Panc1 (cell line): ENCODE measurements around the gene RNF168. TPM values are rescaled to one million over a fixed set of nuclear protein-coding genes. Genes with fewer than 3 reads are reported as not detected.

Experiments used
- ATAC-seq: fragments of 200-7000 bp; cut with Tn5 transposase; 2 replicates; pipeline ENCODE4 v1.9.1; 2020; ENCODE audit warnings: mild to moderate bottlenecking, moderate library complexity
- BruUV-seq: library from RNA; stranded (reverse); fragments of 400-500 nt; replicated peaks from 2 replicates; lab custom pipeline; 2021; lab: Mats Ljungman, UMichigan
- CTCF ChIA-PET: fragments of 300-600 bp; sonication (Branson Sonifier 250); formaldehyde crosslinking; loops from one replicate; lab custom pipeline; 2022; ENCODE audit warnings: antibody characterized with exemption; lab: Charles Lee
- POLR2A ChIA-PET: fragments of 300-600 bp; sonication (Branson Sonifier 250); formaldehyde crosslinking; loops from one replicate; lab custom pipeline; 2022; ENCODE audit warnings: antibody characterized with exemption; lab: Charles Lee
- DNase-seq: peaks from one replicate; pipeline ENCODE4 v3.0.0-alpha.2; 2010; ENCODE audit warnings: low read depth, low spot score
- H3K27ac ChIP-seq: 2 replicates; pipeline ENCODE4 v1.5.1; 2011; ENCODE audit warnings: mild to moderate bottlenecking, low read length, inconsistent platforms
- H3K27me3 ChIP-seq: fragments of 200-500 bp; sonication (Bioruptor generic); 2 replicates; pipeline ENCODE4 v1.6.0; 2014; ENCODE audit warnings: low read length, inconsistent platforms; ENCODE audit not compliant: control insufficient read depth, insufficient read depth
- H3K36me3 ChIP-seq: fragments of 200-500 bp; sonication (Bioruptor generic); 2 replicates; pipeline ENCODE4 v1.5.1; 2014; ENCODE audit warnings: inconsistent platforms, mild to moderate bottlenecking, low read length, moderate library complexity; ENCODE audit not compliant: control insufficient read depth, insufficient read depth
- H3K4me1 ChIP-seq: 2 replicates; pipeline ENCODE4 v1.5.1; 2011; ENCODE audit warnings: inconsistent platforms, mild to moderate bottlenecking, low read length, moderate library complexity; ENCODE audit not compliant: control insufficient read depth, insufficient read depth
- H3K4me3 ChIP-seq, 2 experiments: 2 replicates each; pipeline ENCODE4 v1.5.1; 2011 to 2012; ENCODE audit warnings: low read depth in 2 of 2, low read length in 2 of 2, mild to moderate bottlenecking in 2 of 2, inconsistent platforms in 1 of 2, moderate library complexity in 1 of 2
- H3K9me3 ChIP-seq: fragments of 200-500 bp; sonication (Bioruptor generic); 2 replicates; pipeline ENCODE4 v1.5.1; 2014; ENCODE audit warnings: low read depth, mild to moderate bottlenecking, inconsistent platforms, low read length, moderate library complexity; ENCODE audit not compliant: control insufficient read depth, insufficient read depth
- CTCF ChIP-seq: fragments of 450-650 bp; IDR thresholded peaks from 2 replicates; pipeline ENCODE4 v1.5.1; 2017; ENCODE audit warnings: mild to moderate bottlenecking
- POLR2AphosphoS5 ChIP-seq: IDR thresholded peaks from 2 replicates; pipeline ENCODE4 v1.6.1; 2012; ENCODE audit warnings: mild to moderate bottlenecking, low read depth, low read length, moderate library complexity
- REST ChIP-seq, 2 experiments: IDR thresholded peaks; 2 replicates each; pipeline ENCODE4 v1.6.1; 2011 to 2012; ENCODE audit warnings: low read depth in 2 of 2, control low read depth in 1 of 2, low read length in 1 of 2, mild to moderate bottlenecking in 1 of 2, moderate library complexity in 1 of 2; ENCODE audit not compliant: insufficient read depth in 1 of 2
- SIN3A ChIP-seq: IDR thresholded peaks from 2 replicates; pipeline ENCODE4 v1.6.1; 2012; ENCODE audit warnings: low read depth, mild to moderate bottlenecking, low read length, moderate library complexity, borderline replicate concordance; ENCODE audit not compliant: insufficient read depth
- TCF7L2 ChIP-seq: IDR thresholded peaks from 2 replicates; pipeline ENCODE4 v1.6.1; 2011; ENCODE audit warnings: mild to moderate bottlenecking, low read depth, low read length, inconsistent platforms
- in situ Hi-C: cut with HindIII; loops from 2 replicates; pipeline ENCODE4 v1.10.0; 2016; ENCODE audit warnings: low sequenced_read_pairs, low pct_unique_long_range_greater_than_20kb
- intact Hi-C: fragments of 100-400 bp; cut with micrococcal nuclease; formaldehyde crosslinking; loops from one replicate; pipeline ENCODE4 v1.10.0; 2022; ENCODE audit not compliant: unreplicated experiment
- total RNA-seq: library from RNA; stranded (reverse); gene quantifications from one replicate; pipeline ENCODE4 v1.2.1, GENCODE V29; 2021; ENCODE audit not compliant: unreplicated experiment

Gene RNF168
- total RNA-seq, 1 experiment from 2014 or later = 21.3 TPM

GRCh38 chr3:196517162-196517800 is 13.7 kb upstream of the RNF168 start:
- Histone ChIP-seq H3K9me3 (no peaks in the 10 kb centered on the region), H3K27me3 (no peaks in the 10 kb centered on the region), H3K27ac (no peak overlapping the region), H3K4me1 (no peaks in the 10 kb centered on the region), H3K36me3 (no peaks in the 10 kb centered on the region), H3K4me3 (no peak overlapping the region)
- no peak for DNase-seq
- BruUV-seq = no TSS peak
- no peak for TF ChIP-seq SIN3A
- peak; percentile 28; the same call in 1 of the 2 replicates for TF ChIP-seq CTCF
- ChIA-PET CTCF (interaction anchor here (0.5 to 0.8 kb wide), 6 partner anchors 16 to 383 kb away, joined by 3 to 17 read pairs (median 8); no protein-coding TSS in a partner anchor), POLR2A (interaction anchor here (0.6 kb wide), 1 partner anchor 38 kb away, joined by 3 read pairs; no protein-coding TSS in a partner anchor)
- no peak for ATAC-seq
- intact Hi-C loops = no loop called here
- in situ Hi-C loops = no loop called here

- POLR2A ChIA-PET = interaction anchor here (0.6 kb wide), 1 partner anchor 283 kb away, joined by 5 read pairs; no protein-coding TSS in a partner anchor
- Histone ChIP-seq H3K27me3 (no peaks in the 10 kb centered on the region), H3K4me1 (no peaks in the 10 kb centered on the region), H3K36me3 (no peaks in the 10 kb centered on the region), H3K27ac (no peak within 1 kb of the TSS), H3K9me3 (no peaks in the 10 kb centered on the region), H3K4me3 (no peak within 1 kb of the TSS)
- intact Hi-C loops = no loop called here
- DNase-seq (no peak), ATAC-seq (no peak)
- in situ Hi-C loops = no loop called here
- TF ChIP-seq CTCF = no peak
- TF ChIP-seq SIN3A = no peak
- TF ChIP-seq REST (IDR thresholded peaks at IDR 0.05; ENCODE audit: insufficient read depth in 1 of 2, low read depth in 2 of 2, low read length in 1 of 2) = no peak
- TF ChIP-seq POLR2AphosphoS5 = no peak
- TF ChIP-seq TCF7L2 = no peak
- no TSS peak for BruUV-seq
- CTCF ChIA-PET = interaction anchor here (0.6 kb wide), 2 partner anchors 363 to 671 kb away, joined by 3 to 4 read pairs; no protein-coding TSS in a partner anchor
Observed at GRCh38 chr3:196514913-196515621, 11.5 kb upstream of the RNF168 start, which contains the start of gene SMCO1. Gene SMCO1 (minus strand): TSS chr3:196515346. CDS start chr3:196515209, 137 bp downstream.
